SK-N-SH (cell line): Measurements from ENCODE around the gene RCAN2. TPM values are rescaled to one million over a fixed set of nuclear protein-coding genes. Genes with fewer than 3 reads are reported as not detected.

ENCODE experiments used
- CTCF ChIA-PET: fragments of 300-600, 350-600 bp; formaldehyde crosslinking; extraction: SDS; loops from one replicate; lab custom pipeline; 2021; lab: Yijun Ruan, JAX
- POLR2A ChIA-PET: fragments of 350-600 bp; sonication (Branson Sonifier 250); formaldehyde crosslinking; extraction: SDS; loops from one replicate; lab custom pipeline; 2020; ENCODE audit warnings: antibody characterized with exemption, inconsistent platforms; lab: Yijun Ruan, JAX
- DNase-seq: peaks from one replicate; pipeline ENCODE4 v3.0.0; 2012
- H2AFZ ChIP-seq: fragments of 200-600 bp; sonication (generic); 2 replicates; pipeline ENCODE4 v1.8.1; 2016; ENCODE audit warnings: antibody characterized with exemption, mild to moderate bottlenecking, low read depth
- H3F3A ChIP-seq: fragments of 200-600 bp; sonication (generic); replicated peaks from 2 replicates; pipeline ENCODE3; 2016; ENCODE audit warnings: antibody characterized with exemption, mild to moderate bottlenecking; ENCODE audit not compliant: insufficient read depth
- H3K27ac ChIP-seq, 2 experiments: fragments of 200-500 bp in 1 of 2; fragments of 200-600 bp in 1 of 2; sonication (Bioruptor generic) in 1 of 2; sonication (generic), shearing (Covaris generic) in 1 of 2; 2 replicates each; pipeline versions ENCODE4 v1.5.1 to v1.6.1; 2014 to 2016; ENCODE audit warnings: low read depth in 2 of 2, inconsistent platforms in 1 of 2, low read length in 1 of 2, mild to moderate bottlenecking in 1 of 2, mixed read lengths in 1 of 2
- H3K27me3 ChIP-seq: fragments of 200-600 bp; sonication (generic), shearing (Covaris generic); 2 replicates; pipeline ENCODE4 v1.6.1; 2016; ENCODE audit warnings: mixed run types; ENCODE audit not compliant: insufficient read depth
- H3K36me3 ChIP-seq, 2 experiments: fragments of 200-500 bp in 1 of 2; fragments of 200-600 bp in 1 of 2; sonication (Bioruptor generic) in 1 of 2; sonication (generic) in 1 of 2; replicated peaks in 1 of 2; 2 replicates each; pipeline versions ENCODE3 to v1.5.1; 2014 to 2016; ENCODE audit warnings: low read length in 1 of 2, mild to moderate bottlenecking in 1 of 2; ENCODE audit not compliant: insufficient read depth in 2 of 2, control insufficient read depth in 1 of 2
- H3K4me1 ChIP-seq, 2 experiments: fragments of 200-500 bp in 1 of 2; fragments of 200-600 bp in 1 of 2; sonication (Bioruptor generic) in 1 of 2; sonication (generic), shearing (Covaris generic) in 1 of 2; 2 replicates each; pipeline versions ENCODE4 v1.5.1 to v1.6.1; 2014 to 2016; ENCODE audit warnings: low read depth in 1 of 2, low read length in 1 of 2, mixed run types in 1 of 2; ENCODE audit not compliant: insufficient read depth in 2 of 2, control insufficient read depth in 1 of 2
- H3K4me2 ChIP-seq: fragments of 200-600 bp; sonication (generic), shearing (Covaris generic); 2 replicates; pipeline ENCODE4 v1.6.1; 2017; ENCODE audit warnings: mixed run types
- H3K4me3 ChIP-seq, 2 experiments: fragments of 200-500 bp in 1 of 2; fragments of 200-600 bp in 1 of 2; sonication (Bioruptor generic) in 1 of 2; sonication (generic), shearing (Covaris generic) in 1 of 2; 2 replicates each; pipeline versions ENCODE4 v1.5.1 to v1.8.1; 2014 to 2016; ENCODE audit warnings: low read depth in 2 of 2, inconsistent platforms in 1 of 2, low read length in 1 of 2, mild to moderate bottlenecking in 1 of 2, mixed read lengths in 1 of 2, moderate library complexity in 1 of 2
- H3K79me2 ChIP-seq: fragments of 200-600 bp; sonication (generic); 2 replicates; pipeline ENCODE4 v1.8.1; 2017; ENCODE audit warnings: mild to moderate bottlenecking; ENCODE audit not compliant: insufficient read depth
- H3K9ac ChIP-seq: fragments of 200-600 bp; sonication (generic); 2 replicates; pipeline ENCODE4 v1.6.1; 2017; ENCODE audit warnings: mixed run types
- H3K9me2 ChIP-seq: fragments of 200-600 bp; sonication (generic); 2 replicates; pipeline ENCODE4 v1.6.1; 2017; ENCODE audit warnings: mixed run types
- H3K9me3 ChIP-seq: fragments of 200-600 bp; sonication (generic); 2 replicates; pipeline ENCODE4 v1.6.1; 2017; ENCODE audit warnings: mixed run types, mild to moderate bottlenecking, moderate library complexity
- H4K20me1 ChIP-seq: fragments of 200-600 bp; sonication (generic); 2 replicates; pipeline ENCODE4 v1.6.1; 2017; ENCODE audit warnings: mild to moderate bottlenecking, mixed run types; ENCODE audit not compliant: insufficient read depth
- FOXM1 ChIP-seq: IDR thresholded peaks from 2 replicates; pipeline ENCODE4 v1.4.0; 2012; ENCODE audit warnings: low read depth, mild to moderate bottlenecking
- IRF3 ChIP-seq: fragments of 150-350 bp; IDR thresholded peaks from 2 replicates; pipeline ENCODE4 v1.6.1; 2016; ENCODE audit warnings: mild to moderate bottlenecking, low read depth, low read length
- MXI1 ChIP-seq: IDR thresholded peaks from 2 replicates; pipeline ENCODE4 v1.6.1; 2012; ENCODE audit warnings: mild to moderate bottlenecking, low read depth, low read length, improper control_type of control experiment
- POLR2AphosphoS5 ChIP-seq: IDR thresholded peaks from 2 replicates; pipeline ENCODE4 v1.6.1; 2012; ENCODE audit warnings: low read depth, low read length
- RFX5 ChIP-seq: IDR thresholded peaks from 2 replicates; pipeline ENCODE4 v1.6.1; 2012; ENCODE audit warnings: mild to moderate bottlenecking, improper control_type of control experiment, low read length
- RXRA ChIP-seq: IDR thresholded peaks from 2 replicates; pipeline ENCODE4 v1.4.0; 2012; ENCODE audit warnings: low read depth, mild to moderate bottlenecking, borderline replicate concordance
- TAF1 ChIP-seq: IDR thresholded peaks from 2 replicates; pipeline ENCODE4 v1.6.1; 2012; ENCODE audit warnings: low read depth, mild to moderate bottlenecking, low read length, moderate library complexity, borderline replicate concordance
- USF2 ChIP-seq: fragments of 150-350 bp; IDR thresholded peaks from 2 replicates; pipeline ENCODE4 v1.6.1; 2017; ENCODE audit warnings: antibody characterized with exemption, low read length, low read depth, borderline replicate concordance
- WGBS: methylation state at CpG from one replicate; pipeline ENCODE4 v1.1.6; 2017; ENCODE audit warnings: low lambda C conversion rate; 5-methylcytosine and 5-hydroxymethylcytosine counted together
- polyA plus RNA-seq, 3 experiments: library from polyadenylated mRNA; depleted of rRNA; stranded (reverse); fragments of >200 nt; gene quantifications; 2 replicates each; pipeline ENCODE4 v1.2.3, GENCODE V29; 2012

The RCAN2 gene
- polyA plus RNA-seq (2012; rRNA removed) = not detected in 2 replicates
- 0.01 and 0.03 TPM in 2 replicates for polyA plus RNA-seq (2012; cell fraction: cytosol; rRNA removed)
- not detected in 2 replicates for polyA plus RNA-seq (2012; cell fraction: nucleus; rRNA removed)

GRCh38 chr6:46491201-46491627, at the start of gene RCAN2:
TSS of gene RCAN2 (minus strand) at chr6:46491449.
- Histone ChIP-seq H3F3A (no peaks in the 10 kb centered on the region), H3K27me3 (peaks cover 42% of the 10 kb centered on the region), H3K9ac (no peak within 1 kb of the TSS), H3K4me2 (peak within 1 kb of the TSS; percentile 81), H3K27ac (no peak within 1 kb of the TSS), H3K4me1 (no peaks in the 10 kb centered on the region; a peak in 1 of 4 replicates), H4K20me1 (no peaks in the 10 kb centered on the region), H3K79me2 (no peaks in the 10 kb centered on the region), H2AFZ (peak within 1 kb of the TSS; percentile 29; the same call in 1 of the 2 replicates), H3K9me2 (no peaks in the 10 kb centered on the region), H3K4me3 (peak within 1 kb of the TSS; percentile 48 to 56), H3K9me3 (no peaks in the 10 kb centered on the region), H3K36me3 (no peaks in the 10 kb centered on the region)
- TF ChIP-seq POLR2AphosphoS5 = no peak
- no peak for TF ChIP-seq USF2
- no peak for TF ChIP-seq FOXM1
- TF ChIP-seq RFX5 = no peak
- no peak for TF ChIP-seq RXRA
- peak; percentile 63 for DNase-seq
- CTCF ChIA-PET = interaction anchor here (1.0 to 1.5 kb wide), 3 partner anchors 13 to 26 kb away, joined by 3 to 6 read pairs (median 3); no protein-coding TSS in a partner anchor
- POLR2A ChIA-PET = no interaction called here
- WGBS = 8% methylated on average over 2 of the region's 51 CpGs

GRCh38 chr6:46539866-46540265, 48.6 kb upstream of the RCAN2 start:
- TF ChIP-seq IRF3 (no peak), MXI1 (no peak), TAF1 (no peak), USF2 (no peak)
- POLR2A ChIA-PET = no interaction called here

More at GRCh38 chr6:46539866-46540265, 48.6 kb upstream of the RCAN2 start:
- Histone ChIP-seq H4K20me1 (no peaks in the 10 kb centered on the region), H2AFZ (no peak overlapping the region), H3K36me3 (no peaks in the 10 kb centered on the region), H3K9me2 (no peaks in the 10 kb centered on the region), H3K79me2 (no peaks in the 10 kb centered on the region), H3K4me2 (no peak overlapping the region), H3K27me3 (no peaks in the 10 kb centered on the region), H3K4me1 (no peaks in the 10 kb centered on the region), H3F3A (no peaks in the 10 kb centered on the region), H3K27ac (no peak overlapping the region), H3K9ac (no peak overlapping the region), H3K4me3 (no peak overlapping the region), H3K9me3 (no peaks in the 10 kb centered on the region)
- CTCF ChIA-PET = no interaction called here
- WGBS = 8% methylated on average over 2 of the region's 2 CpGs
- DNase-seq = no peak
